ENCODE results near the gene EID2B.
A peak's percentile ranks its signal among the peaks of the same experiment; 100 is the strongest.

The EID2B gene

GRCh38 chr19:39497996-39498797 is 34.5 kb downstream of the EID2B start:
- DNase-seq, result peak; percentile 40

GRCh38 chr19:39497701-39497995 is 35.0 kb downstream of the EID2B start:
- DNase-seq, result no peak

GRCh38 chr19:39496063-39496462 is 36.6 kb downstream of the EID2B start:
- DNase-seq, result no peak

GRCh38 chr19:39494661-39495060 is 38.0 kb downstream of the EID2B start:
- no peak for DNase-seq

- DNase-seq, result no peak
Observed at GRCh38 chr19:39492788-39493187, 39.9 kb downstream of the EID2B start.

DNA sequence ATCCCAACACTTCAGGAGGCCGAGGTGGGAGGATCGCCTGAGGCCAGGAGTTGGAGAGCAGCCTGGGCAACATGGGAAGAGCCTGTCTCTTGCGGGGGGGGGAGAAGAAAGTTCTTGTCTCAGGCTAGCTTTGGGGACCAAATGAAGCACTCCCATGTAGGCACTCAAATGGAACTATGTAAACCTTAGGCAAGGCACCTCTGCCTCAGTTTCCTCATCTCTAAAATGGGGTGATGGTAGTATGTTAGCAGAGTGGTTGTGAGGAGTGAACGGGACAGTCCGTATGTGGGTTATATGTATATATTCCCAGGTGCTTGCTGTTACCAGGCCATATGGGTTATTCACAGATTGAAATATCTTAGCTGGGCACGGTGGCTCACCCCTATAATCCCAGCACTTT is 40.4 kb downstream of the EID2B start:
- DNase-seq, result no peak

DNA sequence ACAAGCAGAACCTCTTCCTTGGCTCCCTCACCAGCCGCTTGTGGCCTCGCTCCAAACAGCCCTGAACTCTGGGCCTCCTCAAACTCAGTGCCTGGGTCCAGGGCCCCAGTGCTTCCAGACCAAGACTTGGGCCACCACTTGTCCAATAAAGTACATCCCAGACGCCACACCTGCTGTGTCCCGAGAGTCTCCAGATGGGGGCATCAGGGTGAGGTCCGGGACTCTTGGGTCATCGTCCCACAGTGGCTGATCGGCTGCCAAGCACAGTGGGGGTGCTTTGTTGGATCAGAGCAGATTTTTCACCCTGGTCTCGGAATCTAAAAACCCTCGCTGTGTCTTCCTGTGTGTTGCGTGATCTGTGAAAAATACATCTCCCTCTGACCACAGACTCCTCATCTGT is 42.9 kb downstream of the EID2B start:
- DNase-seq, result no peak

- no peak for DNase-seq
Observed at GRCh38 chr19:39483141-39483540, 49.5 kb downstream of the EID2B start.

GRCh38 chr19:39481676-39482075 is 51.0 kb downstream of the EID2B start:
- no peak for DNase-seq

- DNase-seq, result no peak
Observed at GRCh38 chr19:39481229-39481545, 51.5 kb downstream of the EID2B start.
